Stimulated activated CD8-positive, alpha-beta memory T cell treated with anti-CD3 and anti-CD28 coated beads, Interleukin-2, amount 100 ng/mL, for 1 hour (primary cell): ENCODE measurements around the gene FOXP1.

ENCODE experiments used
- DNase-seq, 2 donors: peaks; one replicate each; pipeline ENCODE4 v3.0.0-alpha.2; 2020; ENCODE audit warnings: low read depth in 2 of 2

The FOXP1 gene

DNA sequence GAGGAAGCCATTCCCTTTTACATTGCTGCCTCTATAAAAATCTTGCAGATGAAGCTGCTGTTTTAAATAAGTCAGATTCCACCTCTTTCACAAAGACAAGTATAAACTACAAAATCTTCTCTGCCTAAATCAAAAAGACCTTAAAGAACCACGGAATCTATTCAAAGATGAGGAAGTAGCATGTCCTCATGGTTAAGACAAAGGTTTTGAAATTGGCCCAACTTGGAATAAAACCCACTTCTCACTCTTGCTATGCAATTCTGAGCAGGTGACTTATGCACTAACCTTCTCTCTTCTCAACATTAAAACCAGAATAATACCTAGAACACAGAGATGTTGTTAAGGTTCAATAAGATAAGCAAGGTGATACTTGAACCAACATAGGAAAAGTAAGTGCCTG lies 97.6 kb downstream of the FOXP1 start:
- DNase-seq: no peak

DNA sequence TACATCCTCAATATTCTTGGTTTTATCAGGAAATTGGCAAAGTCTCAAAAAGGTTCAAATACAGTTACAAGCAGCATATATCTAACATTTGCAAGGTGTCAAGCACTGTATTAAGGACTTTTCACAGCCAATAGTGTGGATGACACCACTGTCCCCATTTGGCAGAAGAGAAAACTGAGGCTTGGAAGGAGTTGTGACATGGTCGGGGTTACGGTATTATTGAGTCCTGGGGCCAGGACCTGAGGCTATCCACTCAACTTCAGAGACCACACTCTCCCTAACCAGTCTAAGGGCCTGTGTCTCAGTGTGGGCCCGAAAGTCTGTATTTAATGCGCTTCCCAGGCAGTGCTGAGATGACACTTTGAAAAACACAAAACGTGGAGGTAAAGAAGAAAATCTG lies 99.1 kb downstream of the FOXP1 start:
- no peak for DNase-seq

DNA sequence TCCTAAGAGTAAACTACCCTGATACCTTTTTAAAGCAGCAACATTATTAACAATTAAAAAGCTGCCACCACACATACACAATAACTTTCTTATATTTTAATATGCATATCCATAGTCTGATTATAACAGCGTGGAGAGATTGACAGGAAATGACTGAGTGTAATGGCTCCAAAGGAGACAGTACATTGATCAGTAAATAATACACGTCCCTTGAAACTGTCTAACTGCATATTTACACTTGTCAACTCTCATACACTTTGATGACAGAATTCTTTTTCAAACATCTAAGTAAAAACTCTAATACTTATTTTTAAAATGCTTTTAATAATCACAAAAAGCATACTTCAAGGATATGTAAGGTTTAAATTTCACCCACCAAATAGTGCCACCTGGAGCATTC lies 99.5 kb downstream of the FOXP1 start:
- DNase-seq: no peak

DNA sequence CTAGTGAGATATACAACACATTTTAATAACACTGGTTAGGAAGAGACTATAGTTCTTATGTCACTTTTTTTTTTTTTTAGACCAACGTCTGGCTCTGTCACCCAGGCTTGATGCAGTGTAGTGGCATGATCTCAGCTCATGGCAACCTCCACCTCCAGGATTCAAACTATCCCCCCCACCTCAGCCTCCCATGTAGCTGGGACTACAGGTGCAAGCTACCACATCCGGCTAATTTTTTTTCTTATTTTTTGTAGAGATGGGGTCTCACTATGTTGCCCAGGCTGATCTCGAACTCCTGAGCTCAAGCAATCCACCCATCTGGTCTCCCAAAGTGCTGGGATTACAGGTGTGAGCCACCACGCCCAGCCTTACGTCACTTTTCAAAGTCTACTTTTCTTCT lies 100.8 kb downstream of the FOXP1 start:
- no peak for DNase-seq

DNA sequence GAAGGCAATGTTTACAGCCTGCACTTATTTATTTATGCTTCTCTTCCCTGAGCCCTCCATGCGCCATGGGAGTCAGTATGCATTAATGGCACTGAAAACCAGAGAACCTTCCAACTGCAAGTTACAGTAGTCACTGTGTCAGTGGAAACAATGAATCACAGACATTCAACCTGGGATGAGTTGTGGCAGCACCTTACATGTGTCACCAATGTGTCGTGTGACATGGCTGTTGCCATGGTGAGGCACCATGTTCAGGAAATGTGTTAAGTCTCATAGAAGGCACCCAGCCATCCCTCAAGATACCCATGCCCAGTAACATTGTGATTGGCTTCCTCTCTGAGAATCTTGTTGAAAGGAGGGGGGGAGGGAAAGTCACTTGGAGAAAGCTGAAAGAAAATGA lies 105.0 kb downstream of the FOXP1 start:
- DNase-seq: peak; percentile 37

DNA sequence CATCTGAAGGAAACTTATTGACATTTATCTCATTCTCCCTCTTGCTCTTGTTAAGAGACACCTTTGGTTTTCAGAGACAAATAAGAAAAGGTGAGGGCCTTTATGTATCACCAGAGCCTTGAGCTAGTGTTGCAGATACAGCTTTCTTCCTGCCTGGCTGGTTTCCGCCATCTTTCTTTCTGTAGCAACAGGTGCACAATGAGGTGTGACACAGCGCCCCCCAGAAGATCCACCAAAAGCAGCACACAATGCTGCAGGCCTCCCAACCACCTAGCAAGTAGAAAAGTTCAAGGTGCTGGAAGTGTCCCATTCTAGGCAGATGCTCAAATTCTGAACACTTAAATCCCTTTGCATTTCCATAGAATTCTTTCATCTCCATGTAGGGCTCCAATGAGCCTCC lies 106.6 kb downstream of the FOXP1 start:
- DNase-seq: no peak

DNA sequence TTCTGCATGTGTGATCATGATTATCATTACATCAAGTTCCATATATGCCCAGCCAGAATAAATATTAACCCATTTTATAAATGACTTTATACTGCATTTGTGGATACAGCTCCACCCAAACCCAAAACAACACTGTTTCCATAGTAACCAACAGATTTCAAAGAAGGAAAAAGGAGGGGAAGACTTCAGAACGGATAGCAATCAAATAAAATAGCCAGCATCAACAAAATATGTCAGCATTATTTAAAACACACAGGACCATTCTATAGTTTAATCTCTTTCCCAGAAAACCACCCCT lies 114.4 kb downstream of the FOXP1 start:
- no peak for DNase-seq

DNA sequence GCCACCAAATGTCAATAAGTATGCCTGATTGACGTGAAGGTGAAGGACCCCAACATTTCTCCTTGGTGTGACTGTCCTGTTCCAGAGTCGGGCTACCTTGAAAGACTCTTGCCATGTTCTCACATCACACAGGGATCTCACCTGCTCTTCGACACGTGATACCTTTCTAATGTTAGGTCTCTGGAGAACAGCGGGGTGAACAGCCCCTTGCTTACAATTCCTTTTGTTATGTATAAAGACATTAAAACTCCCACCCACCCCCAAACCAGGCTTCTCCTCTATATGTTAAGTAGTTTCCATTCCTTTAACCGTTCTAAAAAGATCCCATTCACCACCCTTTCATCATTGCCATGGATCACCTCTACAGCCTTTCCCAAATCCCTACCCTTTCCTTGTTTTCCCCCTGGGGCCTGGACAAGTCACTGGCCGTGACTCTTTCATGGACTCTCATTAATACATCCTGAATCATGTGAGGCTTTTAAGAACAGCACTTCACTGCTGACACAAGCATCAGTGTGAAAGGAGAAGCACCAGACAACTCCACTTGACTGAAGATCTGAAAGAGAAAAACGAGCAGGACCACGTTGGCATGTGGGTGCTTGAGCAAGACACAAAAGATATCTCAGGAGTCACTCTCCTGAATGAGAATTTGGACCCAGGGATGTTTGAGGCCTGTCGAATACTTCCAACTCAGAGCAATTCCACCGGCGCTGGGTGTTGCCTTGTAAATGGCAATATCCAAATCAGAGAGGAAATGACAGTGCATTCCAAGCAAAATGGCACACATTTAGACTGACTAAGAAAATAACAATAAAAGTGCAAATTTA lies 115.0 kb downstream of the FOXP1 start:
- no peak for DNase-seq

DNA sequence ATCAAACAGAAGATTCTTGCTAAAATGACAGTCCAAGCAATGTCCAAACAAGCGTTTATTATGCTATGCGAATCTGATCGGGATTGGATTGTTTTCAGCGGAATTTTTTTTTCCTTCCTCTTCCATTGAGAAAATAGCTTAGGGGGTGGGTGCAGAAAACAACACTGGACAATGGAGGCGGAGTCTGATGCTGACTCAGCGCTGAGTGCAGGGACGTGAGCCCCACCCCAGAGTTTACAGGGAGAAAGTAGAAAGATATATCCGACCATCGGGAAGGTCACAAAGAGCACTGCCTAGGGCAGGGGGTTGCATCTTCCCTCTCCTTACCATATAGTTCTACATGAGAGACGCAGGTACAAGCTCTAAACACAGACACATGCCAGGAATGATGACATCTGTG lies 117.0 kb downstream of the FOXP1 start:
- no peak for DNase-seq

DNA sequence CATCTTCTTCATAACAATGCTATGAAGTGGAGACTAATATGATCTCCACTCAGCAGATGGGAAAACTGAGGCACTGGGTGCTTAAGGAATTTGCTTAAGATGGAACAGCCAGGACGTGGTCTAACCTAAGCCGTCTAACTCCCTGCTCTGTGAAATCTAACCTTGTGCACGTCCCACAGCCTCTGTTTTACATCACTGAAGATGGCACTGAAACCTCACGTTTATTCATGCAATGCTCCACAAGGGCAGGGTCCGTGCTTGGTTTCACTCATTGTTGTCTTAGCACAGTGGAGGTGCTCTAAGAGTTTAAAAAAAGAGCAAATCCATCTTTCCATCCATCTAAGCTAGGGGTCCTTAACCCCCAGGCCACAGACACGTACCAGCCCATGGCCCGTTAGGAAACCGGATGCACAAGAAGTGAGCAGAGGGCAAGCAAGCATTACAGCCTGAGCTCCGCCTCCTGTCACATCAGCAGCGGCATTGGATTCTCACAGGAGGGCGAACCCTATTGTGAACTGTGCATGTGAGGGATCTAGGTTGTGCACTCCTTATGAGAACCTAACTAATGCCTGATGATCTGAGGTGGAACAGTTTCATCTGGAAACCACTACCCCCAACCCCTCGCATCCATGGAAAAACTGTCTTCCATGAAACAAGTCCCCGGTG lies 118.0 kb downstream of the FOXP1 start:
- no peak for DNase-seq

DNA sequence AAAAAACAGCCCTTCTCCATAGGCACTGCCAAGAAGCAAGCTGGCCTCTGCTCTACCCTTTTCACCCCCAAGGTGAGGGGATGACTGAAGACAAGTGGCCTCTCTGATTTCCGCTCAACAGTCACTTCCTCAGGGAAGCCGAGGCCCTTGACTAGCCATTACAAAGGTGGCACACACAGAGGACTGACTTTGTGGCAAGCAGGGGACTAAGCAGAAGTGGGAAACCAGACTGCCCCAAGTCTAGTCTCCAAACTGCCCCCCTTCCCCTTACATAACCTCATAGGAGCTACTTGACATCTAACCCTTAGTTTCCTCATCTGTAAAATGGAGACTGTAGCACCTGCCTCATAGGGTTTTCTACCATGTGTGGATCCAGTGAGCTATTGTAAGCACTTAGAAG lies 118.9 kb downstream of the FOXP1 start:
- no peak for DNase-seq

DNA sequence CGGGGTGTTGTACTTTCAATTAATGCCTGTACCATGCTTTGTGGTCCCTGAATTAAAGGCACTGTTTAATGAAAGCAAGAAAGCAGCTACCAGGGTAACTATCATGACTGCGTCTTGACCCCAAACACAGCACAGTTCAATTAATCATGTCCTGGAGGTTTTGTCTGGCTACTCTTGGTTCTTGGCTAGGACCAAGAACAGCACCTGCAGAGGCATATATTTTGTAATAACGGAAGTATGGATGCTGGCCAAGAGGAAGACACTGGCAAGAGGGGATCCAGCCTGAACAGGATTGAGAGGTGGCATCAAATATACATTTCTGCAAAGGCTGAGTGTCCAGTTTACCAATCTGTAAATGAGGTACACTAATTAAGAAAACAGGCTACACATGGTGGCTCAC lies 119.9 kb downstream of the FOXP1 start:
- no peak for DNase-seq

DNA sequence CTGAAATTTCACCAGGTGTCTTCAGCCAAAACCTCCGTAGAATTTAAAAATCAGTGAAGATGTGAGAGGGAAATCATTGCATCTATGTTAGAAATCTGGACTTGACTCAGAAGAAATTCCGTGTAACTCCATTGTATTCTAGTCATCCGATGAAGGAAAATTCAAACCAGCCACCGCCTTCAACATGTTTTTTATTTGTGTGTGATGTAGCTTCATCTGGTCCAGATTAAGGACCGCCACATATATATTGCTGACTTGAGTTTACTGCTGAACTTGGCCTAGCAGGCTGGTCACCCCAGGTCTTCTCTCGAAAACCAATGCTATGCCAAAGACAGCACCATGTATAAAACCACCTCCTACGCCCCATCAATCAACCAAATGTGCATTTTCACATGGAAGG lies 120.9 kb downstream of the FOXP1 start:
- no peak for DNase-seq

DNA sequence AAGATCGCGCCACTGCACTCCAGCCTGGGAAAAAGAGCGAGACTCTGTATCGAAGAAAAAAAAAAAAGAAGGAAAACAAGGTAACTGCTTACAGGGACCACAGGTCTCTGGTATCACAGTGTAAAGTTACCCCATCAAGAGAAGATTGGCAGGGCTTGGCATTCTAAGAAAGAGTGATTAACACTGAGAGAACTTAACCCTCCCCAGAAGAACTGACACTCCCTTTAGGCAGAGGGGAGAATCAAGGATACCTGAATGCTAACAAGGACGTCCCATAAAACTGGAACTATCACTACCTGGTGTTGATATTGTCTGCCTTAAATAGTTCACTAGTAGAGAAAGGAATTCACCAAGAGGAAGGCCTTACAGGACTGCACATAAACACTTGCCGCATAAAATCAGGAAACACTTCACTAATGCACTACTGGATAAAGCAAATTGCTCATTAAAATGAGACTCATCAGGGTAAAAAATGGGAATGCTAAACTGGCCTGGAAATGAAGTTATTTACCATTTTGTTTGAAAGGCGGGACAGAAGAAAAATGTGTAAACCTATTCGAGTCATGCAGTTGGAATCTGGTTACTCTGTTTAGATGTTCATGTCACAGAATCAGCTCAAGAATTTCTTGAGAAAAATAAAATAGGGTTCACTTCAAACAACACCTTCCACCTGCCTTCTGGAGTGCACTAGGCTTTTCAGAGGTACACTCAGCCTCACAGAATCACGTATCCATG lies 121.6 kb downstream of the FOXP1 start:
- no peak for DNase-seq

DNA sequence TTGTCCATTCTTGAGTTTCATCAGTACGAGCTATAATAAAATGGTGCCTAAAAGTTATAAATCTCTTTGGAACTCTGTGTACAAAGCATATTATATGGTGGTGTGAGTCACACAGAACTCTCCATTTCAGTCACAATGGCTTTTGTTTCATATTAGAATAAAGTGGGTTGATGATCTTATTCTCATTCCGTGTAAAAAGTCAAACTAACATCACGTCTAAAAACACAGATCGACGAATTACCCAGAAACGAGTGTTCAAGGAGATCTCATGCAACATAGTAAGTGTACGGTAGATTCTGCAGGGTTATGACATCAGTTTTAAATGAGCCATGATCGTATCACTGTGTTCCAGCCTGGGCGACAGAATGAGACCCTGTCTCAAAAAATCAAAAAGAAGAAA lies 122.4 kb downstream of the FOXP1 start:
- no peak for DNase-seq

DNA sequence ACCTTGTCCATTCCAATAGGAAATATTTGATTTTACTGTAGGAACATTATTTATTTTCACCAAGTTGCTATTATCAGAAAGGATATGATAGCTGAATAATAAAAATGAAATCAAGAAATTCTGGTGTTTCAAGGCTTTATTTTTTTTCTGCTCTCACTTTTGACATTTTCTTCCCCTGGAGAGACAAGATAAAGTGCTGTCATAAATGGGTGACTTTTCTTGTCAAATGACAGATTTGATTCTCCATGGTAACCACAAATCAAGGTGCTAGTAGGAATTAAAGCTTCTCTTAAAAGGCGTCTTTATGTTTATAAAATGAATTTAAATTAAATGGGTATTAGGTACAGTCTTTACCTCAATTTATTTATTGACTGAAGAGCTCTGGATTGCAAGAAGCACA lies 124.6 kb downstream of the FOXP1 start:
- DNase-seq: no peak

DNA sequence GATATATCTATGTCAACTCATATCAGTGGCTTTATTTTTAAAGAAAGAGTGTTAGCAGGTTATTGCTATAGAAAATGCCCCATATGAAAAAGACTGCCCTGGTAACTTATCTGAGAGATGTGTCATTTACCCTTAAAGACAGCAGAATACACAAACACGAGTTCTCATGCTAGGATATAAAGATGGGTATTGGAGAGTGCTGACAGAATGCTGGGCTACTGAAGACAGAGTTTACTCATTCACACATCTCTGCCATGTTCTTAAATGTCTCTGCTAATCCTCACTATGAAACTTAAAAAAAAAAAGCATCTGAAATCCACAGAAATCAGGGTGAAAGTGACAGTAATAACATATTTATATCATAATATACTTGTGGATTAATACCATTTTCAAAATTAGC lies 126.7 kb downstream of the FOXP1 start:
- no peak for DNase-seq

DNA sequence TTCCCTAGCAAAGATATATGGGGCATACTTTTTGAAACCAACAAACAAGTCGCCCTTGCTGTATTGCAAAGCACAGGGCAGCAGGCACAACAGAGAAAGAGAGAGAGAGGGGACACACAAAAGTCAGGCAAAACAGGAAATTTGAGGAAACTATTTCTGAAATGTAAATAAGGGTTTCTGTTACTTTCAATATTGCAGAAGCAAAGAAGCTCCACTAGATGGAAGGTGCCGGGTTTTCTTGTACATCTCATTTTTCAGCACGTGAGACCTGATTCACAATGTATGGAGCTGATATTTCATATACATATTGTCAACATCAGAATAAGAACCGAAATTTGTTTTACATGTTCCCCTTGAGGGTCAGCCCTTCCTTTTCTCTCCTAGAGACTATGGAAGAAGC lies 127.4 kb downstream of the FOXP1 start:
- DNase-seq: no peak

DNA sequence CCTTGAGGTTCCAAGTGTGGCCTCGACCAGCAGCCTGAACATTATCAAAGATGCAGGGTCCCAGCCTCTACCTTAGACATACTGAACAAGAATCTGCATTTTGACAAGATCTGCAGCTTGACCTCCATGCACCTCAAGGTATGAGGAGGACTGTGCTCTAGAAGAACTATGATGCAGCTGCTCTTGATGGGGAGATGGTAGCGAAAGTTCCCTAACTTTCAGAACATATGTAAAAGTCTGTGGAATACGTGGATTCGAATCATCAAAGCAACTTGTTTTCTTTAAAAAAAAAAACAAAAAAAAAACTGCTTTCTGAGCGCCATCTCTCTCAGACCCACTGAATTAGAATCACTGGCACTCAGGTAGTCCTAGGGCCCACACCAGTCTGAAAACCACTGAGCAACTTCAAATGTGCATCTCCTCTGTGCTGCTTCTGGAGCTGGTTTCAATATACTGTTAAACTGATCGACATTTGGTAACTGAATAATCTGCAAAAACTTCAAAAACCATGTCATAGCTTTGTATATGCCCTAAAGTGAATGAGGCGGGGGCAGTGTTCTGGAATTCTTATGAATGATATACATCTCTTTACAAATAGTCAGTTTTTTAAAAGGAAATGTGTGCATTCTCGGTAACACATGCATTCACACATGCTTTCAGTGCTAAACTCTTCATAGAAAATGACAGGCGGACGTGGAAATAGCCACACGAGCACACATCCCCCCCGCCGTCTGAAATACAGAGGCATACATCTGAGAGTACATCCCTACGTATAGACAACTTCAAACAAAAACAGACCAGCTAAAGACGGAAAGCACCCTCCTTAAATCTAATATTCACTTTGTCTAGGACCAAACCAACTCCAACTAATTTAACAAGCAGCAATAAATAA lies 128.8 kb downstream of the FOXP1 start:
- no peak for DNase-seq

DNA sequence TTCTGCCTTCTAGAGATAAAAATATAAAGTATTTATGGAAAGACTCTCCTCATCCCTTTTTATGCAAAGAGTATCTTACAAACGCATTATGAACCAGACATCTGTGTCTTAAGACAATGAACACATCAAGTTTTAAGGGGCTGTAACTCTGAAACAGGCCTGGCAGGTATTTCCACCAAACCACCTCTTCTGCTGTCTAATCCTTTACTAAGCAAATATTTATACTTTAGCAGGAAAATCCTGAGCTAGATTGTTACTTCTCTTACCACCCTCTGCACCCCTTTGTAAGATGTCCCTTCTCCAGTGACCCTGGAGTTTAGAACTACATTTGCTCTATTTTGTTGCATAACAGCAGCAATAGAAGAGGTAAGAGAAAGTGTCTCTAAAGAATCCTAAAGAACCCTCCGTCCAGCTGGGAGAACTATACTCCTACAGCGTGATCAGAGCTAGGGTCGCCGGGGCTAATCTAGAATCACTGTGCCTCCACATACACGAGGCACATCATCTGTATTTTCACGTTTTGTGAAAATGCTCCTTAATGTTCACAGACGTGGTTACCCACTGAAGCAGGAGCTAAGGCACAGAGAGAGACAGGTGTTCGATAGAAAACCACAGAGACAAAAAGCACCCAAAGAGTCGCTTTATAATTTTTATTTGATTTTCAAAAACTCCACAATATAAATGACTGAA lies 129.6 kb downstream of the FOXP1 start:
- no peak for DNase-seq

DNA sequence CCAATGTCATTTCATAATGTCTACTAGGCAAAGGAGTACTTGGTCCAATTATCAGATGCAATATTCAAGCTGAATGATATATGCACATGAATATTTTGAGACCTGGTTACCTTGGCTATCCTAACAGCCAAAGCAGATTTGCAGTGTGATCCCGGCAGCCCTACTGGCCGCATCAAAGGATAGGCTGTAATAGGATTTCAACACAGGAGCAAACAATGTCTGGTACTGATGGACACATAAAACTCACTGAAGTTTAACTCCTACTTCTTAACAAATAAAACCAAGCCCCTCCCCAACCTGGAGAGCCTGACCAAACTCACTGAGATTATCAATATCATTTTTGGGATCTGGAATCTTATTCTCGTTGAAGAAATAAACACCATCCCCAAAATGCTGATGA lies 130.2 kb downstream of the FOXP1 start:
- no peak for DNase-seq

DNA sequence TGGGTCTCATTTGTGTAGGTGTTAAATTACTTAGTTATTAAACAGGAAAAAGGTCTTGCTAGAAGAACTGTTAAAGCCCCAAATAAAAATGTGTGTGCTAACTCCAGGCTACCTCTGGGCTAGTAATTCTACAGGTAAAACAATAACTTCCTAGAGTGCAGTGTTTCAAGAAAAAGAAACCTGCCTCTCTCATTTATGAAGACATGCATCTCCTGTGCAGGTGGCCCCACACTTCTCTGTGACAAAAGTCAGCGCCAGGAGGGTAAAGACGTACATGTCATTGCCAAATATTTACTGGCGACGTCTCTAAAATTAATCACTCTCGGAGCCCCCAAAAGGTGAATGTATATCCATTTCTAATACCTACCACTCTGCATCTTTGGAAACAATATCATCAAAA lies 131.7 kb downstream of the FOXP1 start:
- DNase-seq: no peak
